WTC11 (cell line): ENCODE measurements around the gene LDLRAD2.

Experiments
- CTCF ChIP-seq: fragments of 200-600 bp; IDR thresholded peaks from 2 replicates; pipeline ENCODE4 v1.8.0; 2022; ENCODE audit warnings: antibody characterized with exemption
- JUN ChIP-seq: sonication (generic); formaldehyde crosslinking; IDR thresholded peaks from 2 replicates; pipeline ENCODE4 v1.8.0; 2023; ENCODE audit warnings: mild to moderate bottlenecking, missing genetic modification reagents
- MLX ChIP-seq: sonication (generic); formaldehyde crosslinking; IDR thresholded peaks from 2 replicates; pipeline ENCODE4 v1.8.1; 2023; ENCODE audit warnings: mild to moderate bottlenecking, missing genetic modification reagents, moderate library complexity
- MXD4 ChIP-seq: fragments of 250-450 bp; sonication (Bioruptor Pico); IDR thresholded peaks from 2 replicates; pipeline ENCODE4 v1.8.0; 2021; ENCODE audit warnings: mild to moderate bottlenecking, moderate library complexity, borderline replicate concordance
- USF2 ChIP-seq: sonication (generic); formaldehyde crosslinking; IDR thresholded peaks from 2 replicates; pipeline ENCODE4 v1.8.1; 2023; ENCODE audit warnings: mild to moderate bottlenecking, missing genetic modification reagents, moderate library complexity
- TF ChIP-seq, protein P1 (sequence below): sonication (generic); formaldehyde crosslinking; IDR thresholded peaks from 2 replicates; pipeline ENCODE4 v1.8.0; 2022; ENCODE audit warnings: missing genetic modification reagents

GRCh38 chr1:21813542-21813941 lies 1.5 kb downstream of the LDLRAD2 start:
- no peak for TF ChIP-seq CTCF
- no peak for TF ChIP-seq MXD4 (CRISPR knock-in tag)
- no peak for TF ChIP-seq MLX (CRISPR knock-in tag)
- TF ChIP-seq, protein P1, sequence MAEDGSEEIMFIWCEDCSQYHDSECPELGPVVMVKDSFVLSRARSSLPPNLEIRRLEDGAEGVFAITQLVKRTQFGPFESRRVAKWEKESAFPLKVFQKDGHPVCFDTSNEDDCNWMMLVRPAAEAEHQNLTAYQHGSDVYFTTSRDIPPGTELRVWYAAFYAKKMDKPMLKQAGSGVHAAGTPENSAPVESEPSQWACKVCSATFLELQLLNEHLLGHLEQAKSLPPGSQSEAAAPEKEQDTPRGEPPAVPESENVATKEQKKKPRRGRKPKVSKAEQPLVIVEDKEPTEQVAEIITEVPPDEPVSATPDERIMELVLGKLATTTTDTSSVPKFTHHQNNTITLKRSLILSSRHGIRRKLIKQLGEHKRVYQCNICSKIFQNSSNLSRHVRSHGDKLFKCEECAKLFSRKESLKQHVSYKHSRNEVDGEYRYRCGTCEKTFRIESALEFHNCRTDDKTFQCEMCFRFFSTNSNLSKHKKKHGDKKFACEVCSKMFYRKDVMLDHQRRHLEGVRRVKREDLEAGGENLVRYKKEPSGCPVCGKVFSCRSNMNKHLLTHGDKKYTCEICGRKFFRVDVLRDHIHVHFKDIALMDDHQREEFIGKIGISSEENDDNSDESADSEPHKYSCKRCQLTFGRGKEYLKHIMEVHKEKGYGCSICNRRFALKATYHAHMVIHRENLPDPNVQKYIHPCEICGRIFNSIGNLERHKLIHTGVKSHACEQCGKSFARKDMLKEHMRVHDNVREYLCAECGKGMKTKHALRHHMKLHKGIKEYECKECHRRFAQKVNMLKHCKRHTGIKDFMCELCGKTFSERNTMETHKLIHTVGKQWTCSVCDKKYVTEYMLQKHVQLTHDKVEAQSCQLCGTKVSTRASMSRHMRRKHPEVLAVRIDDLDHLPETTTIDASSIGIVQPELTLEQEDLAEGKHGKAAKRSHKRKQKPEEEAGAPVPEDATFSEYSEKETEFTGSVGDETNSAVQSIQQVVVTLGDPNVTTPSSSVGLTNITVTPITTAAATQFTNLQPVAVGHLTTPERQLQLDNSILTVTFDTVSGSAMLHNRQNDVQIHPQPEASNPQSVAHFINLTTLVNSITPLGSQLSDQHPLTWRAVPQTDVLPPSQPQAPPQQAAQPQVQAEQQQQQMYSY, result no peak
- TF ChIP-seq USF2, result no peak
- no peak for TF ChIP-seq JUN (CRISPR knock-in tag)
